Measurements from ENCODE around the gene CLDN19. TPM values are rescaled to one million over a fixed set of nuclear protein-coding genes. Genes with fewer than 3 reads are reported as not detected.

The CLDN19 gene
- polyA plus RNA-seq (not detected in 2 replicates), polyA minus RNA-seq (not detected in 2 replicates)

- Histone ChIP-seq H3K79me2 (replicated peaks; ENCODE audit: insufficient read depth, low read length) (no peaks in the 10 kb centered on the region), H3F3A (ENCODE audit: insufficient read depth, low read length, poor library complexity, severe bottlenecking) (no peaks in the 10 kb centered on the region), H3K27ac (ENCODE audit: low read length) (no peak within 1 kb of the TSS), H2AFZ (ENCODE audit: low read depth, low read length) (no peak within 1 kb of the TSS), H3K36me3 (ENCODE audit: insufficient read depth, low read length) (no peaks in the 10 kb centered on the region), H3K27me3 (ENCODE audit: insufficient read depth, low read depth, low read length) (no peaks in the 10 kb centered on the region), H3K4me2 (ENCODE audit: low read length) (no peak within 1 kb of the TSS), H3K9me3 (ENCODE audit: low read length) (no peaks in the 10 kb centered on the region), H3K9me2 (ENCODE audit: insufficient read depth, low read length) (no peaks in the 10 kb centered on the region), H3K9ac (ENCODE audit: low read length) (no peak within 1 kb of the TSS), H3K4me3 (ENCODE audit: low read length) (no peak within 1 kb of the TSS), H4K20me1 (ENCODE audit: insufficient read depth) (no peaks in the 10 kb centered on the region)
- no peak for TF ChIP-seq EP300 (conservative IDR thresholded peaks at IDR 0.05; ENCODE audit: poor library complexity, severe bottlenecking)
- TF ChIP-seq CTCF (IDR thresholded peaks at IDR 0.05; ENCODE audit: poor library complexity, severe bottlenecking) = no peak
Measured at GRCh38 chr1:42739753-42740700, at the start of gene CLDN19. TSS of gene CLDN19 (minus strand) at chr1:42740236. CDS start at chr1:42740063, 173 bp downstream.

GRCh38 chr1:42788021-42788420 is 48.0 kb upstream of the CLDN19 start:
- H3K36me3 ChIP-seq (ENCODE audit: insufficient read depth, low read length) = no peaks in the 10 kb centered on the region
- no peak overlapping the region for H3K27ac ChIP-seq (ENCODE audit: low read length)
- no peaks in the 10 kb centered on the region for H3K9me3 ChIP-seq (ENCODE audit: low read length)

More at GRCh38 chr1:42788021-42788420, 48.0 kb upstream of the CLDN19 start:
- H3K4me2 ChIP-seq (ENCODE audit: low read length) = no peak overlapping the region
- TF ChIP-seq MXI1 (conservative IDR thresholded peaks at IDR 0.05; ENCODE audit: poor library complexity, severe bottlenecking) = no peak
- TF ChIP-seq REST (IDR thresholded peaks at IDR 0.05; ENCODE audit: borderline replicate concordance) = no peak
- TF ChIP-seq SMC3 (conservative IDR thresholded peaks at IDR 0.05; ENCODE audit: poor library complexity) = no peak
- TF ChIP-seq RAD21 (conservative IDR thresholded peaks at IDR 0.05) = no peak
- TF ChIP-seq CTCF (IDR thresholded peaks at IDR 0.05; ENCODE audit: poor library complexity, severe bottlenecking) = no peak
- no peak for TF ChIP-seq EZH2 (IDR thresholded peaks at IDR 0.05; ENCODE audit: borderline replicate concordance, insufficient read depth, low read length, poor library complexity, severe bottlenecking)
- H3F3A ChIP-seq (ENCODE audit: insufficient read depth, low read length, poor library complexity, severe bottlenecking) = no peaks in the 10 kb centered on the region
- H3K9ac ChIP-seq (ENCODE audit: low read length) = no peak overlapping the region
- no peaks in the 10 kb centered on the region for H3K79me2 ChIP-seq (replicated peaks; ENCODE audit: insufficient read depth, low read length)
- no peaks in the 10 kb centered on the region for H3K9me2 ChIP-seq (ENCODE audit: insufficient read depth, low read length)
- H2AFZ ChIP-seq (ENCODE audit: low read depth, low read length) = no peak overlapping the region
- no peaks in the 10 kb centered on the region for H3K27me3 ChIP-seq (ENCODE audit: insufficient read depth, low read depth, low read length)
- no peak overlapping the region for H3K4me3 ChIP-seq (ENCODE audit: low read length)
- no peaks in the 10 kb centered on the region for H4K20me1 ChIP-seq (ENCODE audit: insufficient read depth)

Data from neural cell (in vitro differentiated cells).